Erythroblast (primary cell): ENCODE results near the gene CFAP68.

Experiments used
- GATA1 ChIP-seq: IDR thresholded peaks from 2 replicates; pipeline ENCODE4 v1.6.1; 2011; ENCODE audit warnings: low read depth, mild to moderate bottlenecking, control low read depth, low read length, moderate library complexity
- POLR2A ChIP-seq: IDR thresholded peaks from 2 replicates; pipeline ENCODE4 v1.6.1; 2011; ENCODE audit warnings: mild to moderate bottlenecking, low read length

- TF ChIP-seq POLR2A (no peak), GATA1 (no peak)
These were observed 39.2 kb upstream of the CFAP68 start for GRCh38 chr11:111840143-111840542.
